ENCODE measurements around the gene FAM78A. TPM values are rescaled to one million over a fixed set of nuclear protein-coding genes. Genes with fewer than 3 reads are reported as not detected.
"Not testable (repeated sequence)": the region's sequence is repeated elsewhere in the genome, so short reads cannot be mapped to it uniquely, and the experiment has no call there.

FAM78A gene
- total RNA-seq, 1 donor from 2014 or later, result 14.6 TPM

- H3K27me3 ChIP-seq (ENCODE audit: control insufficient read depth in 3 of 3, insufficient read depth in 3 of 3, low read length in 3 of 3); H3K9ac ChIP-seq (ENCODE audit: low read depth in 1 of 3, low read length in 3 of 3); H3K4me1 ChIP-seq (ENCODE audit: control insufficient read depth in 3 of 3, insufficient read depth in 3 of 3, low read length in 3 of 3); H3K27ac ChIP-seq (ENCODE audit: low read depth, low read length); H3K36me3 ChIP-seq (ENCODE audit: control insufficient read depth in 3 of 3, insufficient read depth in 3 of 3, low read length in 3 of 3); H3K9me3 ChIP-seq (ENCODE audit: control insufficient read depth in 3 of 3, low read length in 3 of 3); H3K4me3 ChIP-seq (ENCODE audit: low read length in 3 of 3): not testable (repeated sequence)
Observed at GRCh38 chr9:131244331-131244730, 32.0 kb downstream of the FAM78A start.

- no peak overlapping the region for H3K4me3 ChIP-seq (ENCODE audit: low read length in 3 of 3)
- no peak overlapping the region for H3K27ac ChIP-seq (ENCODE audit: low read depth, low read length)
- H3K9ac ChIP-seq (ENCODE audit: low read depth in 1 of 3, low read length in 3 of 3), result no peak overlapping the region
- peaks cover 18 to 27% (median 24%) of the 10 kb centered on the region in 3 donors for H3K4me1 ChIP-seq (ENCODE audit: control insufficient read depth in 3 of 3, insufficient read depth in 3 of 3, low read length in 3 of 3)
- H3K9me3 ChIP-seq (ENCODE audit: control insufficient read depth in 3 of 3, low read length in 3 of 3), result peaks cover 0 to 2% (median 0%) of the 10 kb centered on the region in 3 donors
- no peaks in the 10 kb centered on the region for H3K36me3 ChIP-seq (ENCODE audit: control insufficient read depth in 3 of 3, insufficient read depth in 3 of 3, low read length in 3 of 3)
- H3K27me3 ChIP-seq (ENCODE audit: control insufficient read depth in 3 of 3, insufficient read depth in 3 of 3, low read length in 3 of 3), result no peaks in the 10 kb centered on the region
Observed at GRCh38 chr9:131240047-131240921, 36.0 kb downstream of the FAM78A start.

GRCh38 chr9:131239161-131239975, 36.9 kb downstream of the FAM78A start:
- H3K9ac ChIP-seq (ENCODE audit: low read depth in 1 of 3, low read length in 3 of 3), result peak overlapping the region in 2 of 3 donors; percentile 33 to 81
- H3K4me1 ChIP-seq (ENCODE audit: control insufficient read depth in 3 of 3, insufficient read depth in 3 of 3, low read length in 3 of 3), result peaks cover 22 to 35% (median 32%) of the 10 kb centered on the region in 3 donors
- H3K36me3 ChIP-seq (ENCODE audit: control insufficient read depth in 3 of 3, insufficient read depth in 3 of 3, low read length in 3 of 3), result peaks cover 0 to under 1% (median 0%) of the 10 kb centered on the region in 3 donors
- no peaks in the 10 kb centered on the region for H3K27me3 ChIP-seq (ENCODE audit: control insufficient read depth in 3 of 3, insufficient read depth in 3 of 3, low read length in 3 of 3)
- no peak overlapping the region for H3K4me3 ChIP-seq (ENCODE audit: low read length in 3 of 3)
- H3K27ac ChIP-seq (ENCODE audit: low read depth, low read length), result no peak overlapping the region
- peaks cover 0 to 2% (median 0%) of the 10 kb centered on the region in 3 donors for H3K9me3 ChIP-seq (ENCODE audit: control insufficient read depth in 3 of 3, low read length in 3 of 3)

GRCh38 chr9:131238402-131239021, 37.8 kb downstream of the FAM78A start:
- Histone ChIP-seq H3K27me3 (ENCODE audit: control insufficient read depth in 3 of 3, insufficient read depth in 3 of 3, low read length in 3 of 3) (no peaks in the 10 kb centered on the region), H3K4me3 (ENCODE audit: low read length in 3 of 3) (peak overlapping the region; percentile 45 to 60 (median 46)), H3K4me1 (ENCODE audit: control insufficient read depth in 3 of 3, insufficient read depth in 3 of 3, low read length in 3 of 3) (peaks cover 22 to 35% (median 32%) of the 10 kb centered on the region in 3 donors), H3K36me3 (ENCODE audit: control insufficient read depth in 3 of 3, insufficient read depth in 3 of 3, low read length in 3 of 3) (peaks cover 7 to 9% (median 8%) of the 10 kb centered on the region in 3 donors), H3K27ac (ENCODE audit: low read depth, low read length) (peak overlapping the region; percentile 85), H3K9ac (ENCODE audit: low read depth in 1 of 3, low read length in 3 of 3) (peak overlapping the region in 2 of 3 donors; percentile 34 to 81), H3K9me3 (ENCODE audit: control insufficient read depth in 3 of 3, low read length in 3 of 3) (peaks cover 0 to 2% (median 0%) of the 10 kb centered on the region in 3 donors)

- Histone ChIP-seq H3K27me3 (ENCODE audit: control insufficient read depth in 3 of 3, insufficient read depth in 3 of 3, low read length in 3 of 3) (no peaks in the 10 kb centered on the region), H3K9ac (ENCODE audit: low read depth in 1 of 3, low read length in 3 of 3) (peak overlapping the region in 2 of 3 donors; percentile 34 to 81), H3K4me1 (ENCODE audit: control insufficient read depth in 3 of 3, insufficient read depth in 3 of 3, low read length in 3 of 3) (peaks cover 22 to 35% (median 32%) of the 10 kb centered on the region in 3 donors), H3K27ac (ENCODE audit: low read depth, low read length) (peak overlapping the region; percentile 85), H3K4me3 (ENCODE audit: low read length in 3 of 3) (peak overlapping the region; percentile 45 to 60 (median 46)), H3K36me3 (ENCODE audit: control insufficient read depth in 3 of 3, insufficient read depth in 3 of 3, low read length in 3 of 3) (peaks cover 11 to 12% (median 11%) of the 10 kb centered on the region in 3 donors), H3K9me3 (ENCODE audit: control insufficient read depth in 3 of 3, low read length in 3 of 3) (peaks cover 0 to 1% (median 0%) of the 10 kb centered on the region in 3 donors)
Observed at GRCh38 chr9:131237931-131238401, 38.3 kb downstream of the FAM78A start.

GRCh38 chr9:131237291-131237690, 39.0 kb downstream of the FAM78A start:
- H3K27me3 ChIP-seq (ENCODE audit: control insufficient read depth in 3 of 3, insufficient read depth in 3 of 3, low read length in 3 of 3), result no peaks in the 10 kb centered on the region
- H3K9ac ChIP-seq (ENCODE audit: low read depth in 1 of 3, low read length in 3 of 3), result no peak overlapping the region
- no peak overlapping the region for H3K27ac ChIP-seq (ENCODE audit: low read depth, low read length)
- H3K4me3 ChIP-seq (ENCODE audit: low read length in 3 of 3), result no peak overlapping the region
- no peaks in the 10 kb centered on the region for H3K9me3 ChIP-seq (ENCODE audit: control insufficient read depth in 3 of 3, low read length in 3 of 3)
- H3K36me3 ChIP-seq (ENCODE audit: control insufficient read depth in 3 of 3, insufficient read depth in 3 of 3, low read length in 3 of 3), result peaks cover 12 to 16% (median 15%) of the 10 kb centered on the region in 3 donors
- H3K4me1 ChIP-seq (ENCODE audit: control insufficient read depth in 3 of 3, insufficient read depth in 3 of 3, low read length in 3 of 3), result peaks cover 22 to 35% (median 32%) of the 10 kb centered on the region in 3 donors

- Histone ChIP-seq H3K4me1 (ENCODE audit: control insufficient read depth in 3 of 3, insufficient read depth in 3 of 3, low read length in 3 of 3) (peaks cover 22 to 35% (median 32%) of the 10 kb centered on the region in 3 donors), H3K27ac (ENCODE audit: low read depth, low read length) (no peak overlapping the region), H3K9me3 (ENCODE audit: control insufficient read depth in 3 of 3, low read length in 3 of 3) (no peaks in the 10 kb centered on the region), H3K36me3 (ENCODE audit: control insufficient read depth in 3 of 3, insufficient read depth in 3 of 3, low read length in 3 of 3) (peaks cover 17 to 21% (median 18%) of the 10 kb centered on the region in 3 donors), H3K27me3 (ENCODE audit: control insufficient read depth in 3 of 3, insufficient read depth in 3 of 3, low read length in 3 of 3) (no peaks in the 10 kb centered on the region), H3K4me3 (ENCODE audit: low read length in 3 of 3) (no peak overlapping the region), H3K9ac (ENCODE audit: low read depth in 1 of 3, low read length in 3 of 3) (no peak overlapping the region)
Observed at GRCh38 chr9:131236761-131237160, 39.5 kb downstream of the FAM78A start.

- Histone ChIP-seq H3K4me1 (ENCODE audit: control insufficient read depth in 3 of 3, insufficient read depth in 3 of 3, low read length in 3 of 3) (peaks cover 22 to 35% (median 32%) of the 10 kb centered on the region in 3 donors), H3K9me3 (ENCODE audit: control insufficient read depth in 3 of 3, low read length in 3 of 3) (no peaks in the 10 kb centered on the region), H3K4me3 (ENCODE audit: low read length in 3 of 3) (no peak overlapping the region), H3K27me3 (ENCODE audit: control insufficient read depth in 3 of 3, insufficient read depth in 3 of 3, low read length in 3 of 3) (no peaks in the 10 kb centered on the region), H3K27ac (ENCODE audit: low read depth, low read length) (no peak overlapping the region), H3K9ac (ENCODE audit: low read depth in 1 of 3, low read length in 3 of 3) (no peak overlapping the region), H3K36me3 (ENCODE audit: control insufficient read depth in 3 of 3, insufficient read depth in 3 of 3, low read length in 3 of 3) (peaks cover 18 to 25% (median 21%) of the 10 kb centered on the region in 3 donors)
Observed at GRCh38 chr9:131236161-131236560, 40.1 kb downstream of the FAM78A start.

- Histone ChIP-seq H3K9ac (ENCODE audit: low read depth in 1 of 3, low read length in 3 of 3) (peak overlapping the region in 1 of 3 donors; percentile 62), H3K4me1 (ENCODE audit: control insufficient read depth in 3 of 3, insufficient read depth in 3 of 3, low read length in 3 of 3) (peaks cover 22 to 35% (median 32%) of the 10 kb centered on the region in 3 donors), H3K9me3 (ENCODE audit: control insufficient read depth in 3 of 3, low read length in 3 of 3) (no peaks in the 10 kb centered on the region), H3K27me3 (ENCODE audit: control insufficient read depth in 3 of 3, insufficient read depth in 3 of 3, low read length in 3 of 3) (no peaks in the 10 kb centered on the region), H3K27ac (ENCODE audit: low read depth, low read length) (peak overlapping the region; percentile 28), H3K4me3 (ENCODE audit: low read length in 3 of 3) (no peak overlapping the region), H3K36me3 (ENCODE audit: control insufficient read depth in 3 of 3, insufficient read depth in 3 of 3, low read length in 3 of 3) (peaks cover 23 to 29% (median 25%) of the 10 kb centered on the region in 3 donors)
Observed at GRCh38 chr9:131235480-131235851, 40.8 kb downstream of the FAM78A start.
